Measurements from ENCODE around the gene HSP90AB1. TPM values are rescaled to one million over a fixed set of nuclear protein-coding genes. Genes with fewer than 3 reads are reported as not detected.

Gene HSP90AB1
- total RNA-seq, 1 donor: 928 TPM

DNA sequence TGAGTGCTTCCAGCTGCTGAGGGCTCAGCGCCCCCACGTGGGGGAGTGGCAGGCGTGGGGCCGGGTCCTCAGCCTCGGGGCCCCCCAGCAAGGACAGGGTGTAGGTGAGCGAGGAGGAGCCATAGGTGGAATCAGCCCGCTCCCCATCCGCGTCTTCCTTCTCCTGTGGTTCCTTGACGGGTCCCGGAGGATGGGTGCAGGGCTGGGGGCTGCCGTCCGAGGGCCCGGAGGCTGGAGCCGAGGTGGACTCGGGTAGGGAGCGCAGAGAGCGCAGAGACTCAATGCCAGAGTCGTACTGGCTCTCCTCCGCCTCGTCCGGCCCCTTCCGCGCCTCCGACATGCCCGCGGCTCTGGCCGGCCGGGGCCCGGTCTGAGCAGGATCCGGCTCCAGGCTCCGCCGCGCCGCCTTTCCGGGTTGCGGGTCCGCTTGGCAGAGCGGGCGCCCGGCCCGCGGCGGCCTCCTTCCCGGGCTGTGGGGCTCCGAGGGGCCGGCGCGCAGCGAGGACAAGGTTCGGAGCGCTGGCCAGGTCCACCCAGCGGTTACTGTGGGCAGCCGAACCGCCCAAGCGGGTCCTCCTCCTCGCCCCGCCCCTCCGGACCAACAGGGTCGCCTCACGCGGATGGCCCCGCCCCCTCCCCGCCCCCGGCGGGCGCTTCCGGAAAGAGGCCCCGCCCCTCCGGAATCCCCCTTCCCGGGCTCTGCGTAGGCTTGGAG is 18.3 kb downstream of the HSP90AB1 start, which contains the start of gene NFKBIE:
Gene NFKBIE, minus strand, starts transcription at position 545 of the 715 bp plus-strand sequence. Its CDS starts 205 bp downstream, at position 340.
- DNase-seq (ENCODE audit: low read depth): peak; percentile 90
- peak within 1 kb of the TSS; percentile 79 for H3K4me3 ChIP-seq (ENCODE audit: low read depth, low read length)
- peak; percentile 28 for TF ChIP-seq CTCF (IDR thresholded peaks at IDR 0.05; ENCODE audit: insufficient read depth, low read depth, low read length)

DNA sequence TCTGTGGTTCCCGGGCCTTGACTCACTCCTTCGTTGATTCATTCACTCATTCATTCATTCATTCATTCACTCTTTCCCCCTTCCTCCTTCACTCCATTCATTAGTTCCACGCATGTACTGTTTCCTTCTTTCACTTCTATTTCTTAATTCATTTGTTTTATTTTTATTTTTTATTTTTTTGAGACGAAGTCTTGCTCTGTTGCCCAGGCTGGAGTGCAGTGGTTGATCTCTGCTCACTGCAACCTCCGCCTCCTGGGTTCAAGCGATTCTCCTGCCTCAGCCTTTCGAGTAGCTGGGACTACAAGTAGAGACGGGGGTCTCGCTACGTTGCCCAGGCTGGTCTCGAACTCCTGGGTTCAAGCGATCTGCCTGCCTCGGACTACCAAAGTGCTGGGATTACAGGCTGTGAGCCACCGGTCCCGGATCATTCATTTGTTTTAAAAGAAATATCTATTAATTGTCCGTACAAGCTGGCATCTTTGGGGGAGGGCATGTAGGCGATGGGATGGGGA is 18.9 kb downstream of the HSP90AB1 start:
- TF ChIP-seq CTCF (IDR thresholded peaks at IDR 0.05; ENCODE audit: insufficient read depth, low read depth, low read length): no peak
- H3K4me3 ChIP-seq (ENCODE audit: low read depth, low read length): peak overlapping the region; percentile 79
- no peak for DNase-seq (ENCODE audit: low read depth)

GRCh38 chr6:44266347-44266746 is 19.4 kb downstream of the HSP90AB1 start:
- no peak overlapping the region for H3K4me3 ChIP-seq (ENCODE audit: low read depth, low read length)
- no peak for DNase-seq (ENCODE audit: low read depth)
- no peak for TF ChIP-seq CTCF (IDR thresholded peaks at IDR 0.05; ENCODE audit: insufficient read depth, low read depth, low read length)

- no peak overlapping the region for H3K4me3 ChIP-seq (ENCODE audit: low read depth, low read length)
- no peak for DNase-seq (ENCODE audit: low read depth)
- no peak for TF ChIP-seq CTCF (IDR thresholded peaks at IDR 0.05; ENCODE audit: insufficient read depth, low read depth, low read length)
Observed at GRCh38 chr6:44267252-44267651, 20.4 kb downstream of the HSP90AB1 start.

- H3K4me3 ChIP-seq (ENCODE audit: low read depth, low read length): no peak overlapping the region
- peak; percentile 54 for DNase-seq (ENCODE audit: low read depth)
- peak; percentile 97 for TF ChIP-seq CTCF (IDR thresholded peaks at IDR 0.05; ENCODE audit: insufficient read depth, low read depth, low read length)
Observed at GRCh38 chr6:44268095-44268628, 21.3 kb downstream of the HSP90AB1 start.

- no peak for TF ChIP-seq CTCF (IDR thresholded peaks at IDR 0.05; ENCODE audit: insufficient read depth, low read depth, low read length)
- no peak for DNase-seq (ENCODE audit: low read depth)
- no peak overlapping the region for H3K4me3 ChIP-seq (ENCODE audit: low read depth, low read length)
Observed at GRCh38 chr6:44269178-44269920, 22.4 kb downstream of the HSP90AB1 start.
